ENCODE results near the gene SLC6A3. TPM values are rescaled to one million over a fixed set of nuclear protein-coding genes. Genes with fewer than 3 reads are reported as not detected.
A peak's percentile ranks its signal among the peaks of the same experiment; 100 is the strongest.

The SLC6A3 gene
- total and polyA plus RNA-seq, 2 donors (not counting 1 experiment from before 2014, with no cell fraction given): 0.01 to 0.15 TPM

DNA sequence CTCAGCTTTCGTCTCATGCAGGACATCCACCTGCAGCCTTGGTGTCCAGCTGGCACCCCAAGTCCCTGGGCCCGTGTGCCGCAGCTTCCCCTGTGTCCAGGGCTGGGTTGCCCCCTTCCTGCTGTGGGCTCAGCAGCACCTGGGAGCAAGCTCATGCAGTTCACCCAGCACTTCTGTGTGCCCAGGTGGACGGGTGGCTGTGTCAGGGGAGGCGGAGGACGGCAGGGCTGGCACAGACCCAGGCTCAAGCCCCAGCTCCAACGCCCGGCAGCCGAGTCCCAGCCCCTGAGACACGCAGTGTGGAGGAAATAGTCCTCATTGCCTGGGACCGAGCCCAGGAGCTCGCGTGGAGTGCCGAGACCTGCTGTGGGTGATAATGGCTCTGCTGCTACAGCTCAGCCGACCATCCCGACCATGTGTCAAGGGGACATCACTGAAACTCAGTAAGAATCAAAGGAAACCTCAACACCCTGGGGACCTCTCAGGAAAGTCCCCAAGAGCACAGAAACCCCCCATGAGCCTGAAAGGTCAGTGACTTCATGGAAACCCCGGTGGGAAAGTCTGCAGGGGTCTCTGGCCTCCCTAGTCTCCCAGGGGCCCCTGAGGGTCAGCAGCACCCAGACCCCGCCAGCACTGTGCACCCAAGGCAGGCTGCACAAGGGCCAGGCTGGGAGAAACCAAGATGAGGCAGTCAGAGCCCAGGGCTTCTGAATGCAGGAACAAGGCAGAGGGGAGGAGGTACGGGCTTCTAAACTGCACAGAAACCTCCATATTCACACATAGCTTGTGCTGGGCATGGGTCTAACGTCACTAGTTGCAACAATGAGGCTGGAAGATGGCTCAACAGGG is 39.7 kb upstream of the SLC6A3 start:
- Histone ChIP-seq H3K9ac (ENCODE audit: low read length) (peak overlapping the region; percentile 56), H2AFZ (ENCODE audit: insufficient read depth, low read depth, low read length, poor library complexity, severe bottlenecking) (peak overlapping the region; percentile 11), H3K27me3 (replicated peaks in 1 of 4; ENCODE audit: control extremely low read depth in 1 of 4, control insufficient read depth in 3 of 4, insufficient read depth in 4 of 4, low read length in 3 of 4) (no peaks in the 10 kb centered on the region), H3K36me3 (replicated peaks in 1 of 2; ENCODE audit: control extremely low read depth in 1 of 2, control insufficient read depth in 1 of 2, extremely low read depth in 1 of 2, insufficient read depth in 2 of 2, low read length in 1 of 2) (peaks cover 0 to 58% of the 10 kb centered on the region in 2 experiments), H3K4me2 (replicated peaks; ENCODE audit: low read depth, low read length, poor library complexity, severe bottlenecking) (peak overlapping the region; percentile 85), H4K20me1 (ENCODE audit: control insufficient read depth, insufficient read depth, low read length, poor library complexity, severe bottlenecking) (no peaks in the 10 kb centered on the region), H3K79me2 (ENCODE audit: control insufficient read depth, insufficient read depth, low read length) (peaks cover 87% of the 10 kb centered on the region), H3K27ac (ENCODE audit: low read length in 2 of 2) (peak overlapping the region; percentile 96), H3K4me3 (ENCODE audit: control extremely low read depth in 1 of 5, extremely low read depth in 1 of 5, insufficient read depth in 1 of 5, low read depth in 2 of 5, low read length in 4 of 5) (peak overlapping the region in 4 of 5 experiments; percentile 16 to 63 (median 26)), H3K9me3 (ENCODE audit: control extremely low read depth in 1 of 3, control insufficient read depth in 2 of 3, insufficient read depth in 1 of 3, low read length in 2 of 3) (peaks cover 0 to 6% (median 0%) of the 10 kb centered on the region in 3 donors), H3K4me1 (ENCODE audit: control insufficient read depth in 2 of 2, insufficient read depth in 2 of 2, low read length in 2 of 2) (peaks cover 82 to 97% of the 10 kb centered on the region in 2 donors)
- WGBS (ENCODE audit: insufficient coverage): 7% methylated on average over 18 of the region's 20 CpGs
- H3K27ac Mint-ChIP-seq: peak overlapping the region; percentile 98
- TF ChIP-seq EZH2 (IDR thresholded peaks at IDR 0.05; ENCODE audit: borderline replicate concordance, insufficient read depth, low read depth, low read length, poor library complexity, severe bottlenecking): no peak
- TF ChIP-seq, protein P1, sequence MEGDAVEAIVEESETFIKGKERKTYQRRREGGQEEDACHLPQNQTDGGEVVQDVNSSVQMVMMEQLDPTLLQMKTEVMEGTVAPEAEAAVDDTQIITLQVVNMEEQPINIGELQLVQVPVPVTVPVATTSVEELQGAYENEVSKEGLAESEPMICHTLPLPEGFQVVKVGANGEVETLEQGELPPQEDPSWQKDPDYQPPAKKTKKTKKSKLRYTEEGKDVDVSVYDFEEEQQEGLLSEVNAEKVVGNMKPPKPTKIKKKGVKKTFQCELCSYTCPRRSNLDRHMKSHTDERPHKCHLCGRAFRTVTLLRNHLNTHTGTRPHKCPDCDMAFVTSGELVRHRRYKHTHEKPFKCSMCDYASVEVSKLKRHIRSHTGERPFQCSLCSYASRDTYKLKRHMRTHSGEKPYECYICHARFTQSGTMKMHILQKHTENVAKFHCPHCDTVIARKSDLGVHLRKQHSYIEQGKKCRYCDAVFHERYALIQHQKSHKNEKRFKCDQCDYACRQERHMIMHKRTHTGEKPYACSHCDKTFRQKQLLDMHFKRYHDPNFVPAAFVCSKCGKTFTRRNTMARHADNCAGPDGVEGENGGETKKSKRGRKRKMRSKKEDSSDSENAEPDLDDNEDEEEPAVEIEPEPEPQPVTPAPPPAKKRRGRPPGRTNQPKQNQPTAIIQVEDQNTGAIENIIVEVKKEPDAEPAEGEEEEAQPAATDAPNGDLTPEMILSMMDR (IDR thresholded peaks at IDR 0.05): no peak
- POLR2A ChIA-PET: interaction anchor here (0.8 to 4.9 kb wide), 10 partner anchors 8 to 166 kb away, joined by 3 to 36 read pairs (median 5); no protein-coding TSS in a partner anchor
- peaks cover 91% of the 10 kb centered on the region for H3K4me1 Mint-ChIP-seq
- DNase-seq (peak; percentile 94), ATAC-seq (ENCODE audit: low read depth) (peak; percentile 74)
- intact Hi-C loops (cut with micrococcal nuclease): loop anchor here (1.0 to 10.0 kb wide), 8 partner anchors 9 to 140 kb away; partner anchors contain the start of genes CLPTM1L and LPCAT1
- H3K4me3 Mint-ChIP-seq: peak overlapping the region; percentile 87
- no peaks in the 10 kb centered on the region for H3K27me3 Mint-ChIP-seq
- H3K9me3 Mint-ChIP-seq (ENCODE audit: insufficient read depth): no peaks in the 10 kb centered on the region
- CTCF ChIA-PET: interaction anchor here (0.6 to 9.1 kb wide), 13 partner anchors 11 to 168 kb away, joined by 3 to 81 read pairs (median 4); partner anchors contain the start of gene LPCAT1

Data from B cell (primary cell).